GM19397 (cell line): ENCODE measurements around the gene TAB2.
"Not testable (repeated sequence)": the region's sequence is repeated elsewhere in the genome, so short reads cannot be mapped to it uniquely, and the experiment has no call there.

Experiments used
- ATAC-seq: cut with Tn5 transposase; IDR thresholded peaks from one replicate; pipeline ENCODE4 v1.9.1; 2021; ENCODE audit warnings: mild to moderate bottlenecking, moderate library complexity; ENCODE audit not compliant: unreplicated experiment

TAB2 gene

GRCh38 chr6:149455031-149455732 is 137.7 kb downstream of the TAB2 start:
- no peak for ATAC-seq

DNA sequence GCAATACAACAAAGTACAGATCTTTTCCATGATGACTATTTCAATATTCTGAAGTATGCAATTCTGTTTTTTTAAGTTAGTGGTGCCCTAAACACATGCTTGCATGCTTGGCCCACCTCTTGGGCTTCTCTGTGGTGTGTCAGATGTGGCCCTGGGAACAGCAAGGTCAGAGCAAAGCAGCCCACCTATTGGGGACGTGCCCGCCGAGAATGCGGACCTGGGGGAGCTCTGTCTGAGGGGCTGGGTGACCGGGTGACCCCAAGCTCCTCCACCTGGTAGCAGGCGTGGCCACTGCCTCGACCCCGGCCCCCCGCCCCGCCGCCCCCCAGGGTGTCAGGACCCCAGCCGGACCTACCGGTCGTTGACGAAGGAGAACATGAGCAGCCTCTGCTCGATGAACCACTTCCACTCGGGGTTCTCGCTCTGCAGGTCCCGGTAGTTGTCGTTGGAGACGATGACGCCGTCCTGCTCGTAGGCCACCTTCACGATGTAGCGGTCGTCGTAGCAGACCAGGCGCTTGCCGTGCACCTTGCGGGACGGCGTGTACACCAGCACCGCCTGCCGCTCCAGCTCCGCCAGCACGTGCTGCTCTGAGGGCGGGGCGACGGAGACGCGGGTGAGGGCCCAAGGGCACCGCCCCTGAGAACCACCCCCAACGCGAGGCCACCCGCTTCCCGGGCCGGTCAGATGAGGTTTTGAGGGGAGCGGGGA is 139.0 kb downstream of the TAB2 start:
- no peak for ATAC-seq

DNA sequence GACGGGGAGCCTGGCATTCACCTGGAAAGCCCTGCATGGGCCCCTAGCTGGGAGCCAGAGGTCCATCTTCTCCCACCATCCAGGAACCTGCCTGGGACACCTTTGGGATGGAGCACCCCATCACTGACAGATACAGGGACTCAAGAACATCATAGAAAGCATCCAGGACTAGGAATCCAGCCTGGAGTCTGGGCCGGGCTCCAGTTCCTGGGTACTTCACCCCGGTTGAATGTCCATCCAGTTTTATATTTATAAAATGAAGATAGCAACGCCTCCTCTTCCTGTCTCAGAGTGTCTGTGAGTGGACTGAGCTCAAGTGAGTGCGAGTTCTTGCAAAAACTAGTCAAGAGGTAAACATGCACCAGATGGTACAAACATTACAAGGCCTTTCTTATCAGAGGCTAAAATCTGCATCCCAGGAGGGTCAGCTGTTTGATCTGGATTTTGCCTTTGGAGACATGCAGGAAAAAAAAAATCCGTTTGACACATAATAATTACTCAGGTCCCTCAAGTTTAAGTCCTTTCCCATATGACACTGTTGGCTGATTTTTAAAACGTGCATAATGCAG is 139.9 kb downstream of the TAB2 start:
- ATAC-seq: no peak

DNA sequence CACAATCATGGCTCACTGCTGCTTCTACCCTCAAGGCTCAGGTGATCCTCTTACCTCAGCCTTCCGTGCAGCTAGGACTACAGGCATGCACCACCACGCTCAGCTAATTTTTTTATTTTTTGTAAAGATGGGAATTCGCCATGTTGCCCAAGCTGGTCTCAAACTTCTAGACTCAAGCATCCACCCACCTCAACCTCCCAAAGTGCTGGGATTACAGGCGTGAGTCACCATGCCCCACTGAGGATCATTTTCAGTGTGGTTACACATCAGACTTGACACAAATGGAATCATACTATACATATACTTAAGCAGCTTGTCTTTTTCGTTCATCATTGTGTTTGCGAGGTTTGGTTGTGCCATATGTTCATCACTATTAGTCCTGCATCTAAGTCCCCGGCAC is 140.7 kb downstream of the TAB2 start:
- ATAC-seq: no peak

DNA sequence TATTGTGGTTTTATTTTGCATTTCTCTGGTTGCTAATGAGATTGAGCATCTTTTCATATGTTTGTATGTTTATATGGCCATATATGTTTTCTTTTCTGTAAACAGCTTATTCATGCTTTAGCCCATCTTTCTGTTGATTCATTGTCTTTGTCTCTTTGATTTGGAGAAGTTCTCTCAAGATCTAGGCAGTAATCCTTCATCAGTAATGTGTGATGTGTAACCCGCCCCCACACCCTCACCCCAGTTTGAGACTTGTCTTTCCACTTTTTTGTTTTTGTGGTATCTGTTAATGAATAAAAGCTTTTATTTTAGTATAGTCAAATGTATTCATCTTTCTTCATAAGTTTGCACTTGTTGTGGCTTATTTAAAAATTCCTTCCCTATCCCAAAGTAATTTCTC is 141.3 kb downstream of the TAB2 start:
- no peak for ATAC-seq

DNA sequence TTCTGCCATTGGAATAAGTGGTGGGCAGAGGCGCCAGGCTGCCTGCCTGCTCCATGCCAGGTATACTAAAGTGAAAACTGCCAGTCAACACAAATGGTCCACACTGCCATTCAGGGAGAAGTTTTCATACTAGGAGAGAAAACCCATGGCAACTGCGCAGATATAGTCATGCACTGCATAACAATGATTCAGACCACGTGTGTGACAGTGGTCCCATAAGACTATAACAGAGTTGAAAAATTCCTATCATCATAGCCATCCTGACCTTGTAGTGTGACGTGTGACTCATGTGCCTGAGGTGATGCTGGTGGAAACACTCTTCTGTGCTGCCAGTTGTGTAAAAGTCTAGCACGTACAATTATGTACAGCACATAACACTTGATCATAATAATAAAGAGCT is 142.2 kb downstream of the TAB2 start:
- ATAC-seq: no peak

DNA sequence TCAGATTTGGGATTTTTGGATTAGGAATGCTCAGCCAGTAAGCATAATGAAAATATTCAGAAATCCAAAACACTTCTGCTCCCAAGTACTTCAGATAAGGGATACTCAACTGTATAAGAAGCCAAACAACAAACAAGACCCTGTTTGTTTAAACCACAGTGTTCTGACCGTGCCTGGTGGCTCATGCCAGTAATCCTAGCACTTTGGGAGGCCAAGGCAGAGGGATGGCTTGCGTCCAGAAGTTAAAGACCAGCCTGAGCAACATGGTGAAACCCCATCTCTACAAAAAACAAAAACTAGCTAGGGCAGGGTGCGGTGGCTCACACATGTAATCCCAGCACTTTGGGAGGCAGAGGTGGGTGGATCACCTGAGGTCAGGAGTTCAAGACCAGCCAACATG is 142.7 kb downstream of the TAB2 start:
- ATAC-seq: not testable (repeated sequence)
